CD4-positive, alpha-beta T cell treated with Interleukin-1 beta for 1 hour (primary cell): ENCODE measurements around the gene NUDT16L1.
"Not testable (repeated sequence)": the region's sequence is repeated elsewhere in the genome, so short reads cannot be mapped to it uniquely, and the experiment has no call there.

ENCODE experiments used
- DNase-seq, 2 donors: peaks; one replicate each; pipeline ENCODE4 v3.0.0-alpha.2; 2020 to 2022

NUDT16L1 gene

GRCh38 chr16:4726616-4727015 is 33.3 kb downstream of the NUDT16L1 start:
- DNase-seq: no peak

DNA sequence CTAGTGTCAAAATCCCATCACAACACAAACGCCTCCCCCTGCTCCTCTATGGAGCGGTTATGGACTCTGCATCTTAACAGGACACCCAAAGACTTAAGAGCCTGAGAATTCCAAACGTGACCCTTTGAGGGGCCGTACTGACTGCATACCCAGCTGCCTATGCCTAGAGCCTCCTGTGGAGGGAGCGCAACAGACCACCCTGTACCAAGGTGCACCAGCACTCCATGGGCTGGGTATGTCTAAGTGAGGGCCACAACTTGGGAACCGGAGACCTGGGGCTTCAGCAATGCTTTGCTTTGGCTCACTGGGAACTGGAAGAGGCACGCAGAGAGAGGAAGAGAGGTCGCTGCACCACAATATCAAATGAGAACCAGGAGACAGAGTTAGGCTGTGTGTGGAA is 35.3 kb downstream of the NUDT16L1 start:
- no peak for DNase-seq

- no peak for DNase-seq
Observed at GRCh38 chr16:4729876-4730275, 36.5 kb downstream of the NUDT16L1 start.

DNA sequence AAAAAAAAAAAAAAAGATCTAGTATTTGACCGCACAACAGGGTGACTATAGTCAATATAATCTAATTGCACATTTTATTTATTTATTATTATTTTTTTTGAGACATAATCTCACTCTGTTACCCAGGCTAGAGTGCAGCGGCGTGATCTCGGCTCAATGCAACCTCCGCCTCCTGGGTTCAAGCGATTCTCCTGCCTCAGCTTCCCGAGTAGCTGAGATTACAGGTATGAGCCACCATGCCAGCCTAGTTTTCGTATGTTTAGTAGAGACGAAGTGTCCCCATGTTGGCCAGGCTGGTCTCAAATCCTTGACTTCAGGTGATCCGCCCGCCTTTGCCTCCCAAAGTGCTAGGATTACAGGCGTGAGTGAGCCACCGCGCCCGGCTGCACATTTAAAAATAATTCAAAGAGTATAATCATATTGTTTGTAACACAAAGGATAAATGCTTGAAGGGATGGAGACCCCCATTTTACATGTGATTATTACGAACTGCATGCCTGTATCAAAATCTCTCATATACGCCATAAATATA is 39.9 kb downstream of the NUDT16L1 start:
- DNase-seq: no peak

DNA sequence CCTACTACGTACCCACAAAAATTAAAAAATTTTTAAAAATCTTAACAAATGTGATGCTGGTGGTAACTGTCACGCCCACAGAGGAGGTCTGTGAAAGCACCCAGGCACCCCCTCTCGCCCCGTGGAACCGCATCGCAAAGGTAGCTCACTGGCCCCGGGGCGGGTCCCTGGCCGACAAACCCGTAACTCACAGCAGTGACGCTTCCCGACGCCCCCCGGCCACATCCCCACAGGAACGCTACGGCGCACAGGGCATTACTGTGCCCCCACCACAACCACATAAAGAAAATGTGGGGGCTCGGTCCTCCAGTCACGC is 40.3 kb downstream of the NUDT16L1 start:
- no peak for DNase-seq

DNA sequence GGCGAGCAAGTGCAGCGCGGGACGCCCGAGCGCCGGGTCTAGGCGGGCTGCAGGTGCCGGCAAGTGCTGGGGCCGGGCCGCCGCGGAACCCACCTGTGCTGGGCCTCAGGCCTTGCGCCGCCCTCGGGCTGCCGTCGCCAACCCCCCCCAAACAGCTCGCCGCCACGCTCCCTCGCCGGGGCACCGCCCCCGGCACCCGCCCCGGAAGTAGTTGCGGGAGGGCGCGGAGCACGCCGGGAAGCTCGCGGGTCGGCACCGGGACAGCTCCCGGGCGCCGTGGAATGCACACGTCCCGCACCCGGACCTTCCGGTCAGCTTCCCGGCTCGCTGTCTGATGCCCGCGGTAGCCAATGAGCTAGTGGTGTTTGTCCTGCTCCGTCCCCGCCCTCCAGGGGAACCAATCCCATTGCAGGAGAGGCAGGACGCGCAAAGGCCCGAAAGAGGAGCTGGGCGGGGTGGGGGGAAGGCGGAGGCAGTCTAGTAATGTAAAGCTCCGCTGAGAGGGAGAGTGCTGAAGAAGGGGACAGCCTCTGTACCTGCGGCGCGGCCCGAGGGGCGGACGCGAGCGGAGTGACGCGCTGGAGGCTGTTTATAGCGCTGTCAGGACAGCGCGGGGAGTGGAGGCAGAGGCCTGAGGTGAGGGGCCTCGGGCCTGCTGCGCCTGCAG is 40.8 kb downstream of the NUDT16L1 start, which contains the start of the genes ANKS3 and DNAAF8:
ANKS3 (minus strand) TSS at position 209 of the 667 bp plus-strand sequence. CDS start 4,122 bp downstream, outside the sequence.
DNAAF8 (plus strand) TSS at position 475 of the 667 bp plus-strand sequence. CDS start 1,978 bp downstream, outside the sequence.
- peak; percentile 79 to 80 for DNase-seq

- peak; percentile 92 to 94 for DNase-seq
Observed at GRCh38 chr16:4734730-4735535, 41.6 kb downstream of the NUDT16L1 start.

DNA sequence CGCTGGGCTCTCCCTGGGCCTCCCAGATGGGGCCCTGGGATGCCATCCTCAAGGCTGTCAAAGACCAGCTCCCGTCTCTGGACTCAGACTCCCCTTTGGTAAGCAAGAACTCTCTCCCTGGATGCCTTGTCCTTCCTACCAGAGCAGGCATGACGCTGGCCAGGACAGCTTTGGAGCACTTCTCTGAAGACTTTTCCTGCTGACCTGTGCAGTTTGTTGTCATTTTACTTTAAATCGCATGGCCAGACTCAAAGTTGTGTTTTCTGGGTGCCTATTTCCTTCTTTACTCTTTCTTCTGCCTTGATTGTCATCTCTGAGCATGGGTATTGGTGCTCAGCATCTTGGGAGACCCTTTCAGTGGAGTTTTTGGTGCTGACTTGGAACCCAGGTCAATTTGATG is 43.2 kb downstream of the NUDT16L1 start:
- no peak for DNase-seq

- DNase-seq: no peak
Observed at GRCh38 chr16:4737545-4737944, 44.2 kb downstream of the NUDT16L1 start.

- not testable (repeated sequence) for DNase-seq
Observed at GRCh38 chr16:4738370-4738769, 45.0 kb downstream of the NUDT16L1 start.

DNA sequence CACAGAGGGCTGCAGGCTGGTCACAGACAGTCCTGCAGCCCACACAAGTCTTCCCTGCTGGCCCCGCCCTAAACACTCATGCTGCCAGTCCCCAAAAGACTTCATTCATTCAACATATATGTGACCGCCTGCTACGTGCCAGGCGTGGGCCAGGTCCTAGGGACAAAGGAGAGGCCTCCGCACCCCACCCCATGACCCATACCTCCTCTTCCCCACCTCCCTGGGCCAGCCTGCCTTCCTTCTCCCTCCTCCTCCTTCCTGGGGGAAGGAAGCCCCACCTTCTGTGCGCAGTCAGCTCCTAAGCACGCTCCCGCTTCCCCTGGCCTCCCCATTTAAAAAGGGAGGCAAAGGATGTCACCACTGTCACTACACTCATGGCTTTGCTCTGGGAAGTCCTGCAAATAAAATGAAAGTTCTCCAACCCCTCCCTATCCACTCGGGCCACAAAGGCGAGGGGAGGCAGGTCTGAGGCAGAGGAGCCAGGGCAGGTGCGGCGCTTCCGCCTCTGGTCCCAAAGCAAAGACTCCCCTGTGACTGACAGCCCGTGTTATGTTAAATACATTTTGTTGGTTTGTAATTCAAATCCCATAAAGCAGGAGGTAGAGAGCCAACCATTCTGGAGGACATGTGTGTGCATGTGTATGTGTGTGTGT is 50.0 kb downstream of the NUDT16L1 start:
- DNase-seq: no peak

DNA sequence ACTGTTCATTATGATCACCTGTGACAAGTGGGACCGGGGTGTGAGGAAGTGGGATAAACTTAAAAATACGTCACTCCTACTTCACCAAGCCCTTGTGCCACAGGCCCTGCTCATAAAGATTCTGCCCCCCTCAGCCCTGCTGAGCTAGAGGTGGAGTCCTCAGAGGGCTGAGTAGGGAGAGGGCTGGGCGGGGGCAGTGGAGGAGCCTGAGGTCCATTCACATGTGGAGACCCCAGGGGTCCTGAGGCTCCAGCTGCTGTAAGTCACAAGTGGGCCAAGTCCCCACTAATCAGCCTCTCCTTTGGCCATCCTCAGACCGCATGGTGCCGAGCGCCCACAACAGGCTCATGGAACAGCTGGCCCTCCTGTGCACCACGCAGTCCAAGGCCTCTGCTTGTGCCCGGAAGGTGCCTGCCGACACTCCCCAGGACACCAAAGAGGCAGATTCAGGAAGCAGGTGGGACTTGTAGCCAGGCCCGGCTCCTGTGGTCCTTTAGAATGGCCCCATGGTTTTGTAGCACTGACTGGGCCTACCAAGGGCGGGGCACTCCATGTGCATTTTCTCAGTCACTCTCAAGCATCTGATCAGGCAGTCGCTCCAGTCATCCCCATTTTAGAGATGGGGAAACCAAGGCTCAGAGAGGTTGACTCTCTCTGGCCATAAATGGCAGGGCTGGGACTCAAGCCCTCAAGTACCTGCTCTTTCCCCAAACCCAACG is 51.4 kb downstream of the NUDT16L1 start:
- no peak for DNase-seq

DNA sequence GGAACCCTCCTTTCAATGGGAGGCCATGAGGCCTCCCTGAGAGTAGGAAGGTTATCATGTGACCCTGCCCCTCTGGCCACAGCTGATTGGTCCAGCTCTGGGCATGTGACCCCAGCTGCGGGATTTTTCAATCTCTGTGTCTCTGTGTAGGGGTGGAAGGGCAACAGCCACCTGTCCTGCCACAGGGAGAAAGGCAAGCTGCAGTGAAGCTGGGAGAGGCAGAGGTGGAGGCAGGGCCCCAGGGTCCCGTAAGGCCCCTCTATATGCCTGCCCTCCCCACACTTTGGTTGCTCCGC is 51.9 kb downstream of the NUDT16L1 start:
- DNase-seq: no peak
